ENCODE results near the gene PCDHGA1.
"Not testable (repeated sequence)": the region's sequence is repeated elsewhere in the genome, so short reads cannot be mapped to it uniquely, and the experiment has no call there.

DNA sequence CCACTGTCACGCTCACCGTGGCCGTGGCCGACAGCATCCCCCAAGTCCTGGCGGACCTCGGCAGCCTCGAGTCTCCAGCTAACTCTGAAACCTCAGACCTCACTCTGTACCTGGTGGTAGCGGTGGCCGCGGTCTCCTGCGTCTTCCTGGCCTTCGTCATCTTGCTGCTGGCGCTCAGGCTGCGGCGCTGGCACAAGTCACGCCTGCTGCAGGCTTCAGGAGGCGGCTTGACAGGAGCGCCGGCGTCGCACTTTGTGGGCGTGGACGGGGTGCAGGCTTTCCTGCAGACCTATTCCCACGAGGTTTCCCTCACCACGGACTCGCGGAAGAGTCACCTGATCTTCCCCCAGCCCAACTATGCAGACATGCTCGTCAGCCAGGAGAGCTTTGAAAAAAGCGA lies 102.4 kb downstream of the PCDHGA1 start:
- not testable (repeated sequence) for TF ChIP-seq EZH2 (IDR thresholded peaks at IDR 0.05; ENCODE audit: borderline replicate concordance, insufficient read depth, low read depth, low read length, poor library complexity, severe bottlenecking)
- TF ChIP-seq, protein P1, sequence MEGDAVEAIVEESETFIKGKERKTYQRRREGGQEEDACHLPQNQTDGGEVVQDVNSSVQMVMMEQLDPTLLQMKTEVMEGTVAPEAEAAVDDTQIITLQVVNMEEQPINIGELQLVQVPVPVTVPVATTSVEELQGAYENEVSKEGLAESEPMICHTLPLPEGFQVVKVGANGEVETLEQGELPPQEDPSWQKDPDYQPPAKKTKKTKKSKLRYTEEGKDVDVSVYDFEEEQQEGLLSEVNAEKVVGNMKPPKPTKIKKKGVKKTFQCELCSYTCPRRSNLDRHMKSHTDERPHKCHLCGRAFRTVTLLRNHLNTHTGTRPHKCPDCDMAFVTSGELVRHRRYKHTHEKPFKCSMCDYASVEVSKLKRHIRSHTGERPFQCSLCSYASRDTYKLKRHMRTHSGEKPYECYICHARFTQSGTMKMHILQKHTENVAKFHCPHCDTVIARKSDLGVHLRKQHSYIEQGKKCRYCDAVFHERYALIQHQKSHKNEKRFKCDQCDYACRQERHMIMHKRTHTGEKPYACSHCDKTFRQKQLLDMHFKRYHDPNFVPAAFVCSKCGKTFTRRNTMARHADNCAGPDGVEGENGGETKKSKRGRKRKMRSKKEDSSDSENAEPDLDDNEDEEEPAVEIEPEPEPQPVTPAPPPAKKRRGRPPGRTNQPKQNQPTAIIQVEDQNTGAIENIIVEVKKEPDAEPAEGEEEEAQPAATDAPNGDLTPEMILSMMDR (IDR thresholded peaks at IDR 0.05) = not testable (repeated sequence)
